SK-N-SH (cell line): Measurements from ENCODE around the gene MAP3K5. TPM values are rescaled to one million over a fixed set of nuclear protein-coding genes. Genes with fewer than 3 reads are reported as not detected.

Experiments used
- CTCF ChIA-PET: fragments of 300-600, 350-600 bp; formaldehyde crosslinking; extraction: SDS; loops from one replicate; lab custom pipeline; 2021; lab: Yijun Ruan, JAX
- POLR2A ChIA-PET: fragments of 350-600 bp; sonication (Branson Sonifier 250); formaldehyde crosslinking; extraction: SDS; loops from one replicate; lab custom pipeline; 2020; ENCODE audit warnings: antibody characterized with exemption, inconsistent platforms; lab: Yijun Ruan, JAX
- DNase-seq: peaks from one replicate; pipeline ENCODE4 v3.0.0; 2012
- H2AFZ ChIP-seq: fragments of 200-600 bp; sonication (generic); 2 replicates; pipeline ENCODE4 v1.8.1; 2016; ENCODE audit warnings: antibody characterized with exemption, mild to moderate bottlenecking, low read depth
- H3F3A ChIP-seq: fragments of 200-600 bp; sonication (generic); replicated peaks from 2 replicates; pipeline ENCODE3; 2016; ENCODE audit warnings: antibody characterized with exemption, mild to moderate bottlenecking; ENCODE audit not compliant: insufficient read depth
- H3K27ac ChIP-seq, 2 experiments: fragments of 200-500 bp in 1 of 2; fragments of 200-600 bp in 1 of 2; sonication (Bioruptor generic) in 1 of 2; sonication (generic), shearing (Covaris generic) in 1 of 2; 2 replicates each; pipeline versions ENCODE4 v1.5.1 to v1.6.1; 2014 to 2016; ENCODE audit warnings: low read depth in 2 of 2, inconsistent platforms in 1 of 2, low read length in 1 of 2, mild to moderate bottlenecking in 1 of 2, mixed read lengths in 1 of 2
- H3K27me3 ChIP-seq: fragments of 200-600 bp; sonication (generic), shearing (Covaris generic); 2 replicates; pipeline ENCODE4 v1.6.1; 2016; ENCODE audit warnings: mixed run types; ENCODE audit not compliant: insufficient read depth
- H3K36me3 ChIP-seq, 2 experiments: fragments of 200-500 bp in 1 of 2; fragments of 200-600 bp in 1 of 2; sonication (Bioruptor generic) in 1 of 2; sonication (generic) in 1 of 2; replicated peaks in 1 of 2; 2 replicates each; pipeline versions ENCODE3 to v1.5.1; 2014 to 2016; ENCODE audit warnings: low read length in 1 of 2, mild to moderate bottlenecking in 1 of 2; ENCODE audit not compliant: insufficient read depth in 2 of 2, control insufficient read depth in 1 of 2
- H3K4me1 ChIP-seq, 2 experiments: fragments of 200-500 bp in 1 of 2; fragments of 200-600 bp in 1 of 2; sonication (Bioruptor generic) in 1 of 2; sonication (generic), shearing (Covaris generic) in 1 of 2; 2 replicates each; pipeline versions ENCODE4 v1.5.1 to v1.6.1; 2014 to 2016; ENCODE audit warnings: low read depth in 1 of 2, low read length in 1 of 2, mixed run types in 1 of 2; ENCODE audit not compliant: insufficient read depth in 2 of 2, control insufficient read depth in 1 of 2
- H3K4me2 ChIP-seq: fragments of 200-600 bp; sonication (generic), shearing (Covaris generic); 2 replicates; pipeline ENCODE4 v1.6.1; 2017; ENCODE audit warnings: mixed run types
- H3K4me3 ChIP-seq, 2 experiments: fragments of 200-500 bp in 1 of 2; fragments of 200-600 bp in 1 of 2; sonication (Bioruptor generic) in 1 of 2; sonication (generic), shearing (Covaris generic) in 1 of 2; 2 replicates each; pipeline versions ENCODE4 v1.5.1 to v1.8.1; 2014 to 2016; ENCODE audit warnings: low read depth in 2 of 2, inconsistent platforms in 1 of 2, low read length in 1 of 2, mild to moderate bottlenecking in 1 of 2, mixed read lengths in 1 of 2, moderate library complexity in 1 of 2
- H3K79me2 ChIP-seq: fragments of 200-600 bp; sonication (generic); 2 replicates; pipeline ENCODE4 v1.8.1; 2017; ENCODE audit warnings: mild to moderate bottlenecking; ENCODE audit not compliant: insufficient read depth
- H3K9ac ChIP-seq: fragments of 200-600 bp; sonication (generic); 2 replicates; pipeline ENCODE4 v1.6.1; 2017; ENCODE audit warnings: mixed run types
- H3K9me2 ChIP-seq: fragments of 200-600 bp; sonication (generic); 2 replicates; pipeline ENCODE4 v1.6.1; 2017; ENCODE audit warnings: mixed run types
- H3K9me3 ChIP-seq: fragments of 200-600 bp; sonication (generic); 2 replicates; pipeline ENCODE4 v1.6.1; 2017; ENCODE audit warnings: mixed run types, mild to moderate bottlenecking, moderate library complexity
- H4K20me1 ChIP-seq: fragments of 200-600 bp; sonication (generic); 2 replicates; pipeline ENCODE4 v1.6.1; 2017; ENCODE audit warnings: mild to moderate bottlenecking, mixed run types; ENCODE audit not compliant: insufficient read depth
- CHD2 ChIP-seq: fragments of 150-350 bp; IDR thresholded peaks from 2 replicates; pipeline ENCODE4 v1.6.1; 2018; ENCODE audit warnings: low read length; ENCODE audit not compliant: partially characterized antibody
- ELF1 ChIP-seq: IDR thresholded peaks from 2 replicates; pipeline ENCODE4 v1.4.0; 2012
- GABPA ChIP-seq: IDR thresholded peaks from 2 replicates; pipeline ENCODE4 v1.4.0; 2012; ENCODE audit warnings: low read depth, mild to moderate bottlenecking
- NFIC ChIP-seq: IDR thresholded peaks from 2 replicates; pipeline ENCODE4 v1.4.0; 2012; ENCODE audit warnings: borderline replicate concordance
- POLR2AphosphoS5 ChIP-seq: IDR thresholded peaks from 2 replicates; pipeline ENCODE4 v1.6.1; 2012; ENCODE audit warnings: low read depth, low read length
- RCOR1 ChIP-seq: fragments of 150-350 bp; IDR thresholded peaks from 2 replicates; pipeline ENCODE4 v1.6.1; 2017; ENCODE audit warnings: antibody characterized with exemption, low read length
- RXRA ChIP-seq: IDR thresholded peaks from 2 replicates; pipeline ENCODE4 v1.4.0; 2012; ENCODE audit warnings: low read depth, mild to moderate bottlenecking, borderline replicate concordance
- TAF1 ChIP-seq: IDR thresholded peaks from 2 replicates; pipeline ENCODE4 v1.6.1; 2012; ENCODE audit warnings: low read depth, mild to moderate bottlenecking, low read length, moderate library complexity, borderline replicate concordance
- TCF12 ChIP-seq: IDR thresholded peaks from 2 replicates; pipeline ENCODE4 v1.4.0; 2012
- WGBS: methylation state at CpG from one replicate; pipeline ENCODE4 v1.1.6; 2017; ENCODE audit warnings: low lambda C conversion rate; 5-methylcytosine and 5-hydroxymethylcytosine counted together
- polyA plus RNA-seq, 3 experiments: library from polyadenylated mRNA; depleted of rRNA; stranded (reverse); fragments of >200 nt; gene quantifications; 2 replicates each; pipeline ENCODE4 v1.2.3, GENCODE V29; 2012
- TF ChIP-seq, protein P1 (sequence below): IDR thresholded peaks from 2 replicates; pipeline ENCODE4 v1.6.1; 2012; ENCODE audit warnings: mild to moderate bottlenecking, low read depth, low read length, moderate library complexity
- TF ChIP-seq, protein P2 (sequence below): IDR thresholded peaks from 2 replicates; pipeline ENCODE4 v1.4.0; 2012; ENCODE audit warnings: low read depth, borderline replicate concordance
- TF ChIP-seq, protein P3 (sequence below): IDR thresholded peaks from 2 replicates; pipeline ENCODE4 v1.4.0; 2012; ENCODE audit warnings: low read depth, borderline replicate concordance
- TF ChIP-seq, protein P4 (sequence below): fragments of 150-350 bp; IDR thresholded peaks from 2 replicates; pipeline ENCODE4 v1.6.1; 2017; ENCODE audit warnings: antibody characterized with exemption, low read length, low read depth, borderline replicate concordance
- TF ChIP-seq, protein P5 (sequence below): IDR thresholded peaks from 2 replicates; pipeline ENCODE4 v1.4.0; 2012; ENCODE audit warnings: low read depth
- TF ChIP-seq, protein P6 (sequence below): IDR thresholded peaks from 2 replicates; pipeline ENCODE4; 2012

MAP3K5 gene
- polyA plus RNA-seq, 1 of the 3 experiments (the other 2 are of a cell fraction): 1.4 TPM

DNA sequence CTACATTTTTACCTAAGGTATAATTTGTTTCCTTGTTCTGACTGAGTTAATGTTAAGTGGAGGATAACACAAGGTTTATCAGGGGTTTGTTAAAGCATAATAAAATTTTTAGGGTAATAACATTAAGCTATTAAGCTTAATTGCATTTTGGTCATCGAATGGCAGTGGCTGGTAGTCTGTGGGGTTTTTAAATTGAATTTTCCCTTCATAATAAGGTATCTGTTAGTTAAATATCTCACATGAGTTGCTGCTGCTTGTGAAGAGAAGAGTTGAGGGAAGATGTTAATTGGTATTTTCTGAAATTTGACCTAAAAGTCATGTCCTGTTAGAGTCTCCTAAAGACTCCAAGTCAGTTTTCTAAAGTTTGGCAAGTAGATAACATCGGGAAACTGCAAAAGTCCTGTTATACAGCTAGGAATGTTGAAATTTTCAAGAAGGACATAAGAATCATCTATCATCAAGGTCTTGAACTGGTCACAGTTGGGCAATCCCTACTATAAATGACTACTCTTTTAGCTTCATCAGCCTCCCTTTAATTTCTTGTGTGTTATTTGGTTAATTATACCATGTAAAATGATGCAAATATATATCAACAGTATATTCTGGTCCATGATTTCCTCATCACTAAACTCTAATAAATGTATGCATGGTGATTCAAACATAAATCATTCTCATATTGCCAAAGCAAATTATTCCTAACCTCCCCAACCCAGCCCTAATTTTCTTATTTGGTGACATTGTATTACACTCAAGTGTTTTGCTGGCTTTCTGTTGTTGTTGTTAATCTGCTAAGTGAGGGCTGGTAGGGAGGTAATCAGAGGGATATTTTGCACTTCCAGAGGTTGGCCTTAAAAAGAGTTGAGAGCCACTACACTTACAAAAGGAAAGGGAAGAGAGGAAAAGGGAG lies 64.0 kb downstream of the MAP3K5 start (continued):
- TF ChIP-seq GABPA: no peak
- TF ChIP-seq, protein P1, sequence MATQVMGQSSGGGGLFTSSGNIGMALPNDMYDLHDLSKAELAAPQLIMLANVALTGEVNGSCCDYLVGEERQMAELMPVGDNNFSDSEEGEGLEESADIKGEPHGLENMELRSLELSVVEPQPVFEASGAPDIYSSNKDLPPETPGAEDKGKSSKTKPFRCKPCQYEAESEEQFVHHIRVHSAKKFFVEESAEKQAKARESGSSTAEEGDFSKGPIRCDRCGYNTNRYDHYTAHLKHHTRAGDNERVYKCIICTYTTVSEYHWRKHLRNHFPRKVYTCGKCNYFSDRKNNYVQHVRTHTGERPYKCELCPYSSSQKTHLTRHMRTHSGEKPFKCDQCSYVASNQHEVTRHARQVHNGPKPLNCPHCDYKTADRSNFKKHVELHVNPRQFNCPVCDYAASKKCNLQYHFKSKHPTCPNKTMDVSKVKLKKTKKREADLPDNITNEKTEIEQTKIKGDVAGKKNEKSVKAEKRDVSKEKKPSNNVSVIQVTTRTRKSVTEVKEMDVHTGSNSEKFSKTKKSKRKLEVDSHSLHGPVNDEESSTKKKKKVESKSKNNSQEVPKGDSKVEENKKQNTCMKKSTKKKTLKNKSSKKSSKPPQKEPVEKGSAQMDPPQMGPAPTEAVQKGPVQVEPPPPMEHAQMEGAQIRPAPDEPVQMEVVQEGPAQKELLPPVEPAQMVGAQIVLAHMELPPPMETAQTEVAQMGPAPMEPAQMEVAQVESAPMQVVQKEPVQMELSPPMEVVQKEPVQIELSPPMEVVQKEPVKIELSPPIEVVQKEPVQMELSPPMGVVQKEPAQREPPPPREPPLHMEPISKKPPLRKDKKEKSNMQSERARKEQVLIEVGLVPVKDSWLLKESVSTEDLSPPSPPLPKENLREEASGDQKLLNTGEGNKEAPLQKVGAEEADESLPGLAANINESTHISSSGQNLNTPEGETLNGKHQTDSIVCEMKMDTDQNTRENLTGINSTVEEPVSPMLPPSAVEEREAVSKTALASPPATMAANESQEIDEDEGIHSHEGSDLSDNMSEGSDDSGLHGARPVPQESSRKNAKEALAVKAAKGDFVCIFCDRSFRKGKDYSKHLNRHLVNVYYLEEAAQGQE: no peak
- TF ChIP-seq CHD2: peak; percentile 40
- no peak for TF ChIP-seq RXRA
- TF ChIP-seq, protein P2, sequence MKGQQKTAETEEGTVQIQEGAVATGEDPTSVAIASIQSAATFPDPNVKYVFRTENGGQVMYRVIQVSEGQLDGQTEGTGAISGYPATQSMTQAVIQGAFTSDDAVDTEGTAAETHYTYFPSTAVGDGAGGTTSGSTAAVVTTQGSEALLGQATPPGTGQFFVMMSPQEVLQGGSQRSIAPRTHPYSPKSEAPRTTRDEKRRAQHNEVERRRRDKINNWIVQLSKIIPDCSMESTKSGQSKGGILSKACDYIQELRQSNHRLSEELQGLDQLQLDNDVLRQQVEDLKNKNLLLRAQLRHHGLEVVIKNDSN: no peak
- TF ChIP-seq RCOR1: peak; percentile 86; the same call in 1 of the 2 replicates
- no peak for TF ChIP-seq ELF1

DNA sequence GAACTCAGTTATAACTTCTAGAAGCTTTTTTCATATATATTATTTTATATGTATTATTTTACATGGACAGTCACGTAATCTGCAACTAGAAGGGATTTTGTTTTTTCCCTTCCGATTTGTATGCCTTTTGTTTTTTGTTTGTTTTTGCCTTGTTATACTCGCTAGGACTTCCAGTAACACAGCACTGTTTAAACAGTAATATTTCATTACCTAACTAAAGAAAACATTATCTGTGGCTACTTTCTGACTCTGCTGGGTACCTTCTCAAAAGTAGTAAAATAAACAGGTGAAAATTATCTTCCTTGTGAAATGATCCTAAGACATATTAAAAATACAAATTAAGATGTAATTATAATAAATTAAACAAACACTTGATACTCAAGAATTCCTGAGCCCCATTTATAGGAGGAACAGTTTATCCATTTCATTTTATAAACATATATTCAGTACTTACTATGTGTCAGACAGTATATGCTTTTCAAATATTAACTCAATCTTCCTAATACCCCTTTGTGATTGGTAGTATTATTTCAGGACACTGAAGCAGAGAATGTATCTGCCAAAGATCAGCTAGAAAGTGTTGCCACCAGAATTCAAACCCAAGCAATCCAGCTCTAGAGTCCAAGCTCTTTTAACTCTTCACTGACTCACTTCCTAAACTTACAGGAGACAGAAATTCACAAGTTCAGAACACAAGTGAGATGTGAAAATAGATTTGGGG lies 65.3 kb downstream of the MAP3K5 start:
- Histone ChIP-seq H3K4me1 (peaks cover 4 to 6% of the 10 kb centered on the region in 2 experiments; a peak in 2 of 4 replicates), H3K79me2 (no peaks in the 10 kb centered on the region; the same call in 1 of the 2 replicates), H3F3A (no peaks in the 10 kb centered on the region), H2AFZ (no peak overlapping the region), H3K9me3 (no peaks in the 10 kb centered on the region), H3K9ac (no peak overlapping the region), H3K9me2 (no peaks in the 10 kb centered on the region), H3K27me3 (no peaks in the 10 kb centered on the region), H4K20me1 (no peaks in the 10 kb centered on the region), H3K4me2 (no peak overlapping the region), H3K27ac (no peak overlapping the region), H3K4me3 (no peak overlapping the region), H3K36me3 (no peaks in the 10 kb centered on the region)
- ChIA-PET POLR2A (no interaction called here), CTCF (interaction anchor here (2.7 kb wide), 1 partner anchor 83 kb away, joined by 12 read pairs; no protein-coding TSS in a partner anchor)
- DNase-seq: no peak
- WGBS: 84% methylated on average over 3 of the region's 3 CpGs
- TF ChIP-seq, protein P3, sequence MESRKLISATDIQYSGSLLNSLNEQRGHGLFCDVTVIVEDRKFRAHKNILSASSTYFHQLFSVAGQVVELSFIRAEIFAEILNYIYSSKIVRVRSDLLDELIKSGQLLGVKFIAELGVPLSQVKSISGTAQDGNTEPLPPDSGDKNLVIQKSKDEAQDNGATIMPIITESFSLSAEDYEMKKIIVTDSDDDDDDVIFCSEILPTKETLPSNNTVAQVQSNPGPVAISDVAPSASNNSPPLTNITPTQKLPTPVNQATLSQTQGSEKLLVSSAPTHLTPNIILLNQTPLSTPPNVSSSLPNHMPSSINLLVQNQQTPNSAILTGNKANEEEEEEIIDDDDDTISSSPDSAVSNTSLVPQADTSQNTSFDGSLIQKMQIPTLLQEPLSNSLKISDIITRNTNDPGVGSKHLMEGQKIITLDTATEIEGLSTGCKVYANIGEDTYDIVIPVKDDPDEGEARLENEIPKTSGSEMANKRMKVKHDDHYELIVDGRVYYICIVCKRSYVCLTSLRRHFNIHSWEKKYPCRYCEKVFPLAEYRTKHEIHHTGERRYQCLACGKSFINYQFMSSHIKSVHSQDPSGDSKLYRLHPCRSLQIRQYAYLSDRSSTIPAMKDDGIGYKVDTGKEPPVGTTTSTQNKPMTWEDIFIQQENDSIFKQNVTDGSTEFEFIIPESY: no peak
- no peak for TF ChIP-seq TCF12
- TF ChIP-seq, protein P4, sequence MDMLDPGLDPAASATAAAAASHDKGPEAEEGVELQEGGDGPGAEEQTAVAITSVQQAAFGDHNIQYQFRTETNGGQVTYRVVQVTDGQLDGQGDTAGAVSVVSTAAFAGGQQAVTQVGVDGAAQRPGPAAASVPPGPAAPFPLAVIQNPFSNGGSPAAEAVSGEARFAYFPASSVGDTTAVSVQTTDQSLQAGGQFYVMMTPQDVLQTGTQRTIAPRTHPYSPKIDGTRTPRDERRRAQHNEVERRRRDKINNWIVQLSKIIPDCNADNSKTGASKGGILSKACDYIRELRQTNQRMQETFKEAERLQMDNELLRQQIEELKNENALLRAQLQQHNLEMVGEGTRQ: no peak
- TF ChIP-seq, protein P5, sequence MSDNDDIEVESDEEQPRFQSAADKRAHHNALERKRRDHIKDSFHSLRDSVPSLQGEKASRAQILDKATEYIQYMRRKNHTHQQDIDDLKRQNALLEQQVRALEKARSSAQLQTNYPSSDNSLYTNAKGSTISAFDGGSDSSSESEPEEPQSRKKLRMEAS: no peak
- TF ChIP-seq TAF1: no peak
- TF ChIP-seq GABPA: no peak
- TF ChIP-seq NFIC: no peak
- TF ChIP-seq, protein P2: no peak
- TF ChIP-seq CHD2: no peak
- TF ChIP-seq, protein P6, sequence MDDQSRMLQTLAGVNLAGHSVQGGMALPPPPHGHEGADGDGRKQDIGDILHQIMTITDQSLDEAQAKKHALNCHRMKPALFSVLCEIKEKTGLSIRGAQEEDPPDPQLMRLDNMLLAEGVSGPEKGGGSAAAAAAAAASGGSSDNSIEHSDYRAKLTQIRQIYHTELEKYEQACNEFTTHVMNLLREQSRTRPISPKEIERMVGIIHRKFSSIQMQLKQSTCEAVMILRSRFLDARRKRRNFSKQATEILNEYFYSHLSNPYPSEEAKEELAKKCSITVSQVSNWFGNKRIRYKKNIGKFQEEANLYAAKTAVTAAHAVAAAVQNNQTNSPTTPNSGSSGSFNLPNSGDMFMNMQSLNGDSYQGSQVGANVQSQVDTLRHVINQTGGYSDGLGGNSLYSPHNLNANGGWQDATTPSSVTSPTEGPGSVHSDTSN: no peak
- no peak for TF ChIP-seq POLR2AphosphoS5
